Measurements from ENCODE around the gene UBE2Z. TPM values are rescaled to one million over a fixed set of nuclear protein-coding genes. Genes with fewer than 3 reads are reported as not detected.

The UBE2Z gene
- total RNA-seq (ENCODE audit: unreplicated experiment), result 76.5 TPM
- long read RNA-seq, partial matches to known transcripts, result 1 of 2 reads
- long read RNA-seq, other reads (novel, unspliced or antisense), result 1 of 2 reads

DNA sequence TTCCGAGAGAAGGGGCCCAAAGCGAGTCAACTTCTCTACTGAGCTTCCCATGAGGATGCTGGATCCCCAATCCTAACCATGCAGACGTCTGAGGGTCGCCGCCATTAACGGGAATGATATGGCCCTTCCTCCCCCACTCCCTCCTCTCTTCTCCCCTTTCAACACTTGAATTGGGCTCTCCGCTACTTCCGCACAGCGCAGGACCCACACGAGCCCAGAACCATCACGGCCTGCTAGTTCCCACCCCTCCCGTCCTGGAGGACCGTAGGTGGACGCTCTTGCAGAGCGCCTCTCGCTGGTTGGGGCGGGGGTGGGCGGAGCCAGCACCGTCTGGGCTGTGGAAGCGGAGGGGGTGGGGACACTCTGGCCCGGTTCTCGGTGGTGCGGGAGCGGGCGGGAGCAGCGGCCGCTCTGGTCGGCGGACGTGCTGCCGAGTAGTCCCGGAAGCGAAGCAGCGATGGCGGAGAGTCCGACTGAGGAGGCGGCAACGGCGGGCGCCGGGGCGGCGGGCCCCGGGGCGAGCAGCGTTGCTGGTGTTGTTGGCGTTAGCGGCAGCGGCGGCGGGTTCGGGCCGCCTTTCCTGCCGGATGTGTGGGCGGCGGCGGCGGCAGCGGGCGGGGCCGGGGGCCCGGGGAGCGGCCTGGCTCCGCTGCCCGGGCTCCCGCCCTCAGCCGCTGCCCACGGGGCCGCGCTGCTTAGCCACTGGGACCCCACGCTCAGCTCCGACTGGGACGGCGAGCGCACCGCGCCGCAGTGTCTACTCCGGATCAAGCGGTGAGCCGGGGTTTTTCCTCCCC lies at the start of gene UBE2Z:
TSS of gene UBE2Z (plus strand) at position 361 of the 797 bp plus-strand sequence. CDS start at position 458, 97 bp downstream.
- peaks cover 13% of the 10 kb centered on the region for H3K4me1 Mint-ChIP-seq (ENCODE audit: low read depth, unreplicated experiment)
- peaks cover 7% of the 10 kb centered on the region for H3K27me3 Mint-ChIP-seq (ENCODE audit: unreplicated experiment)
- peak within 1 kb of the TSS; percentile 100 for H3K4me3 Mint-ChIP-seq (ENCODE audit: unreplicated experiment)
- peak; percentile 90 for DNase-seq
- peaks cover 11% of the 10 kb centered on the region for H3K9me3 Mint-ChIP-seq (ENCODE audit: unreplicated experiment)
- no peak for TF ChIP-seq CTCF (IDR thresholded peaks at IDR 0.05; ENCODE audit: partially characterized antibody, unreplicated experiment)
- H3K27ac Mint-ChIP-seq (ENCODE audit: unreplicated experiment), result peak within 1 kb of the TSS; percentile 96
- H3K36me3 Mint-ChIP-seq (ENCODE audit: unreplicated experiment), result no peaks in the 10 kb centered on the region

- Mint-ChIP-seq H3K4me1 (ENCODE audit: low read depth, unreplicated experiment) (no peaks in the 10 kb centered on the region), H3K9me3 (ENCODE audit: unreplicated experiment) (peaks cover 2% of the 10 kb centered on the region), H3K27me3 (ENCODE audit: unreplicated experiment) (peaks cover 2% of the 10 kb centered on the region), H3K4me3 (ENCODE audit: unreplicated experiment) (no peak overlapping the region), H3K36me3 (ENCODE audit: unreplicated experiment) (no peaks in the 10 kb centered on the region), H3K27ac (ENCODE audit: unreplicated experiment) (no peak overlapping the region)
- no peak for DNase-seq
- TF ChIP-seq CTCF (IDR thresholded peaks at IDR 0.05; ENCODE audit: partially characterized antibody, unreplicated experiment), result peak; percentile 52
These were observed 48.2 kb upstream of the UBE2Z start for GRCh38 chr17:48860034-48860433.

DNA sequence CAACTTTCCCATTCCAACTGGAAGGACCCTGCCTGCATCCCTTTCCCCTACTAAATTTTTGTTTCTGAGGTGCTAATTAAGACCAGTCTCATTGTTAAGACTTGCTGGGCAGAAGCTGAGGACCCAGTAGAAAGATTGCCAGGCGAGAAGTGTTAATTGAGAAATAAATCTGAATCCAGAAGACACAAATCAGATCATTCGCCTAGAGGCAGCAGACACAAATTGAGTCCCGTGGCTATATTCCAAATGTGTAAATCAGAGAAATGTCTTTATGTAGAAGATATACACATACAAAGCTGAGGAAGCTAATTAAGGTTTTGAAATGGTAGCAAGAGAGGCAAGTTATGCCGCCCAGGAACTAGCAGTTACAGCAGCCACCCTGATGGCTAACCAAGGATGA lies 47.8 kb upstream of the UBE2Z start:
- H3K36me3 Mint-ChIP-seq (ENCODE audit: unreplicated experiment), result no peaks in the 10 kb centered on the region

DNA sequence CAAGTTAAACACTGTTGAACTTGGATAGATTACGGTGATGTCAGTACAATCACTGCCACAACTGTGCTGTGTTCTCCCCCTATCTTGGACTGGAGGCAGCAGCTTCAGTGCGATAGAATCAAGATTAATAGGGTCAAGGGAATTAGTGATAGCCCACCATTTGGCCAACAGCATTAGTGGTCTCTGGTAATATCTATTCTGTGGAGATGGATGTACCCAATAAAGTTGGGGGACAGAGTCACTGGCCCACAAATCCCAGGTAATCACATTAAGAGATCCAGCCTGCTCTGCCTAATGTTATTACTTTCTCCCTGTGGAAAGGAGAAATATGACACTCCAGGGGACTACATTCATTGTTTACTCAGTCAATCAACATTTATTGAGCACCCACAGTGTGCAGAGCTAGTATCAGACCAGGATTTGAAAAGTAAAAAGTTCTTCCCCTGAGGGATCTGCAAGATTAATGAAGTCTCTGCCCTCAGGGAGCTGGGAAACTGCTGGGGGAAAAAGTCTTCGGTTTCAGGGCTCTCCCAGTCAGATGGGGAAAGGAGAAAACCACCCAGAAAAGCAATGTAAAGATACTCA lies 39.2 kb upstream of the UBE2Z start:
- H3K4me1 Mint-ChIP-seq (ENCODE audit: low read depth, unreplicated experiment), result peaks cover 28% of the 10 kb centered on the region
- peaks cover 5% of the 10 kb centered on the region for H3K27me3 Mint-ChIP-seq (ENCODE audit: unreplicated experiment)
- TF ChIP-seq CTCF (IDR thresholded peaks at IDR 0.05; ENCODE audit: partially characterized antibody, unreplicated experiment), result no peak
- peaks cover 14% of the 10 kb centered on the region for H3K9me3 Mint-ChIP-seq (ENCODE audit: unreplicated experiment)
- DNase-seq, result no peak
- no peaks in the 10 kb centered on the region for H3K36me3 Mint-ChIP-seq (ENCODE audit: unreplicated experiment)
- no peak overlapping the region for H3K4me3 Mint-ChIP-seq (ENCODE audit: unreplicated experiment)
- no peak overlapping the region for H3K27ac Mint-ChIP-seq (ENCODE audit: unreplicated experiment)

More for the DNA sequence above, 47.8 kb upstream of the UBE2Z start:
- DNase-seq, result no peak
- Mint-ChIP-seq H3K4me1 (ENCODE audit: low read depth, unreplicated experiment) (no peaks in the 10 kb centered on the region), H3K27ac (ENCODE audit: unreplicated experiment) (no peak overlapping the region), H3K4me3 (ENCODE audit: unreplicated experiment) (no peak overlapping the region), H3K27me3 (ENCODE audit: unreplicated experiment) (peaks cover 2% of the 10 kb centered on the region), H3K9me3 (ENCODE audit: unreplicated experiment) (peaks cover 2% of the 10 kb centered on the region)
- peak; percentile 1 for TF ChIP-seq CTCF (IDR thresholded peaks at IDR 0.05; ENCODE audit: partially characterized antibody, unreplicated experiment)

Measured in glutamatergic neuron (in vitro differentiated cells).